Activated naive CD8-positive, alpha-beta T cell treated with anti-CD3 and anti-CD28 coated beads, Interleukin-2, amount 50 U/mL, for 16 hours (primary cell): ENCODE measurements around the gene SNX8.
A peak's percentile ranks its signal among the peaks of the same experiment; 100 is the strongest.

Experiments
- DNase-seq: peaks from one replicate; pipeline ENCODE4 v3.0.0-alpha.2; 2020; ENCODE audit warnings: low read depth, low spot score

The SNX8 gene

GRCh38 chr7:2245883-2246675 is 68.2 kb downstream of the SNX8 start:
- DNase-seq, result no peak

GRCh38 chr7:2244404-2244995 is 69.7 kb downstream of the SNX8 start:
- DNase-seq, result no peak

GRCh38 chr7:2243458-2243857 is 70.8 kb downstream of the SNX8 start:
- no peak for DNase-seq

GRCh38 chr7:2242541-2243429 is 71.5 kb downstream of the SNX8 start:
- DNase-seq, result no peak

GRCh38 chr7:2241580-2242540 is 72.4 kb downstream of the SNX8 start, which contains the start of the genes MRM2 and NUDT1:
TSS of gene MRM2 (minus strand) at chr7:2242205. CDS start at chr7:2242169, 36 bp downstream.
TSS of gene NUDT1 (plus strand) at chr7:2242226. CDS start at chr7:2244575, 2,349 bp downstream.
- peak; percentile 35 for DNase-seq

- no peak for DNase-seq
These were observed 75.0 kb downstream of the SNX8 start for GRCh38 chr7:2239242-2239641.

GRCh38 chr7:2237109-2237602 is 77.1 kb downstream of the SNX8 start:
- no peak for DNase-seq

GRCh38 chr7:2233926-2234325 is 80.3 kb downstream of the SNX8 start:
- no peak for DNase-seq

GRCh38 chr7:2232766-2233520 is 81.3 kb downstream of the SNX8 start, which contains the start of gene MAD1L1:
TSS of gene MAD1L1 (minus strand) at chr7:2232945. CDS start at chr7:2230133, 2,812 bp downstream.
- peak; percentile 58 for DNase-seq

GRCh38 chr7:2231992-2232765 is 82.1 kb downstream of the SNX8 start:
- DNase-seq, result no peak

- DNase-seq, result no peak
These were observed 83.4 kb downstream of the SNX8 start for GRCh38 chr7:2230882-2231281.

GRCh38 chr7:2230226-2230625 is 84.0 kb downstream of the SNX8 start:
- no peak for DNase-seq

- no peak for DNase-seq
These were observed 84.8 kb downstream of the SNX8 start for GRCh38 chr7:2229467-2229866.

- DNase-seq, result no peak
These were observed 85.3 kb downstream of the SNX8 start for GRCh38 chr7:2228921-2229320.

- no peak for DNase-seq
These were observed 86.5 kb downstream of the SNX8 start for GRCh38 chr7:2227699-2228098.

- no peak for DNase-seq
These were observed 88.4 kb downstream of the SNX8 start for GRCh38 chr7:2225830-2226229.

GRCh38 chr7:2225336-2225735 is 88.9 kb downstream of the SNX8 start:
- DNase-seq, result no peak

GRCh38 chr7:2224934-2225333 is 89.3 kb downstream of the SNX8 start:
- no peak for DNase-seq

GRCh38 chr7:2224491-2224928 is 89.7 kb downstream of the SNX8 start:
- DNase-seq, result no peak
